HL-60 (cell line): ENCODE data around the gene NR5A2.

ENCODE experiments used
- DNase-seq, 2 experiments: peaks; one replicate each; pipeline ENCODE4 v3.0.0-alpha.2; 2010 to 2020; ENCODE audit warnings: low read depth in 1 of 2, low spot score in 1 of 2
- H3K27ac ChIP-seq: fragments of 250-450 bp; sonication (Bioruptor Pico); replicated peaks from 2 replicates; pipeline ENCODE4 v1.5.1; 2020; ENCODE audit warnings: mild to moderate bottlenecking, moderate library complexity
- H3K27me3 ChIP-seq: fragments of 250-450 bp; sonication (Bioruptor Pico); 2 replicates; pipeline ENCODE4 v1.5.1; 2021; ENCODE audit warnings: mild to moderate bottlenecking, moderate library complexity; ENCODE audit not compliant: insufficient read depth, poor library complexity, severe bottlenecking
- H3K4me3 ChIP-seq: replicated peaks from 2 replicates; pipeline ENCODE4 v1.5.1; 2011; ENCODE audit warnings: mild to moderate bottlenecking, control low read depth, low read length; ENCODE audit not compliant: insufficient read depth
- GABPA ChIP-seq: IDR thresholded peaks from 2 replicates; pipeline ENCODE4 v1.6.1; 2012; ENCODE audit warnings: low read depth
- POLR2AphosphoS5 ChIP-seq: IDR thresholded peaks from 2 replicates; pipeline ENCODE4 v1.6.1; 2012; ENCODE audit warnings: low read depth
- REST ChIP-seq: IDR thresholded peaks from 2 replicates; pipeline ENCODE4 v1.6.1; 2012; ENCODE audit warnings: low read depth; ENCODE audit not compliant: insufficient replicate concordance
- SPI1 ChIP-seq: IDR thresholded peaks from 2 replicates; pipeline ENCODE4 v1.6.1; 2012; ENCODE audit warnings: low read depth, mild to moderate bottlenecking, borderline replicate concordance
- TF ChIP-seq, protein P1 (sequence below): IDR thresholded peaks from one replicate; pipeline ENCODE4 v1.5.1; 2011; ENCODE audit warnings: low read length, control low read depth, inconsistent platforms; ENCODE audit not compliant: insufficient read depth

Gene NR5A2

GRCh38 chr1:200099040-200099439 is 71.5 kb downstream of the NR5A2 start:
- DNase-seq: no peak
- H3K4me3 ChIP-seq: no peak overlapping the region
- no peaks in the 10 kb centered on the region for H3K27me3 ChIP-seq
- H3K27ac ChIP-seq: no peak overlapping the region
- TF ChIP-seq POLR2AphosphoS5: no peak

DNA sequence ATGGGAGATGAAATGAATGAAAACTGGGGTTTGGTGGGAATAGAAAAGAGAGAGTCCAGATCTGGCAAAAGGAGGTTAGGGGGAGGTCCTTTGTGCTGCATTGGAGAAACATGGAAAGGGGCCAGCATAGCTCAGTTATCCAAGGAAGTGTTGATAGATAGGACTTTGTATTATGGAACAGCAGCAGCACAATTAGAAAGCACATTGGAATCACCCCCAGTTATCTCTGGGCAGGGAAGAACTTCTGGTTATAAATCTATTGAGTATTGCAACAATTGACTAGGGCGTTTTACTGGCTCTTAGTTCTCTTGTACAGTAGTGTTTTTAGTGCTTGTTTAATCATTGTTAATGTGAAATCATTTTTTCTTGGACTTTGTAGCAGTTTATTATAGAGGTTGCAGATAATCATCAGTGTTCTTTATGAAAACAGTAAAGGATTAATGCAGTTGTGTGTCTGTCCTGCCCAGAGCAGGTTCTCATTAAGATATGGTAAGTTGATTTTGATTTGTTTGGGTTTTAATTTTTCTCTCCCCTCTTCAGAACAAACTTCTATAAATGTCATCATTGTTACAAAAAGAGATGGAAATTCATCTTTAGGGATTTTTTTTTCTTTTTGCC is 76.6 kb downstream of the NR5A2 start:
- Histone ChIP-seq H3K27ac (no peak overlapping the region), H3K4me3 (no peak overlapping the region), H3K27me3 (peaks cover 2% of the 10 kb centered on the region)
- no peak for TF ChIP-seq POLR2AphosphoS5
- no peak for TF ChIP-seq GABPA
- TF ChIP-seq REST: no peak
- TF ChIP-seq, protein P1, sequence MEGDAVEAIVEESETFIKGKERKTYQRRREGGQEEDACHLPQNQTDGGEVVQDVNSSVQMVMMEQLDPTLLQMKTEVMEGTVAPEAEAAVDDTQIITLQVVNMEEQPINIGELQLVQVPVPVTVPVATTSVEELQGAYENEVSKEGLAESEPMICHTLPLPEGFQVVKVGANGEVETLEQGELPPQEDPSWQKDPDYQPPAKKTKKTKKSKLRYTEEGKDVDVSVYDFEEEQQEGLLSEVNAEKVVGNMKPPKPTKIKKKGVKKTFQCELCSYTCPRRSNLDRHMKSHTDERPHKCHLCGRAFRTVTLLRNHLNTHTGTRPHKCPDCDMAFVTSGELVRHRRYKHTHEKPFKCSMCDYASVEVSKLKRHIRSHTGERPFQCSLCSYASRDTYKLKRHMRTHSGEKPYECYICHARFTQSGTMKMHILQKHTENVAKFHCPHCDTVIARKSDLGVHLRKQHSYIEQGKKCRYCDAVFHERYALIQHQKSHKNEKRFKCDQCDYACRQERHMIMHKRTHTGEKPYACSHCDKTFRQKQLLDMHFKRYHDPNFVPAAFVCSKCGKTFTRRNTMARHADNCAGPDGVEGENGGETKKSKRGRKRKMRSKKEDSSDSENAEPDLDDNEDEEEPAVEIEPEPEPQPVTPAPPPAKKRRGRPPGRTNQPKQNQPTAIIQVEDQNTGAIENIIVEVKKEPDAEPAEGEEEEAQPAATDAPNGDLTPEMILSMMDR: no peak
- TF ChIP-seq SPI1: no peak
- DNase-seq: no peak

DNA sequence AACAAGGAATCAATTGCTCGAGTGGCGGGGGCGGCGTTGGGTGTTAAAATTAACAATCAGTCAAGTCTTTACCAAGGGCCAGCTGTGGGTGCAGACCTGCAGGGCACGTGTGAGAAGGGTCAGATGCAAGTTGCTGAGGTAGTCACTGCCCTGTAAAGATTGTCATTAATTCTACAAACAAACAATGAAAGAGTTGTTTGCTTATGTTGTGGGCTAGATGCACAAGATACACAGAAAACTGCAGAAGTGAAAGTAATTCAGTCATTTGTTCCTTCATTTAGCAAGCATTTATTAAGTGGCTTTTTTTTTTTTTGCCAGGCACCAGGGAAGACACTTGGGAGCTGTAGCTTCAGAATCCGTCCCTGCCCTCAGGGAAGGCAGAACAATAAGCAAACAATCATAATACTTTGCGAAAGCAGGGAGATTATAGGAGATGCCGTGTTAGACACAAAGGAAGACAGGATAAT is 79.5 kb downstream of the NR5A2 start:
- H3K4me3 ChIP-seq: no peak overlapping the region
- H3K27me3 ChIP-seq: peaks cover 8% of the 10 kb centered on the region
- no peak overlapping the region for H3K27ac ChIP-seq
- DNase-seq: no peak
- no peak for TF ChIP-seq GABPA
- TF ChIP-seq, protein P1: no peak
- TF ChIP-seq POLR2AphosphoS5: no peak
- no peak for TF ChIP-seq SPI1

- TF ChIP-seq GABPA (no peak), SPI1 (no peak), REST (no peak), POLR2AphosphoS5 (no peak)
- TF ChIP-seq, protein P1: no peak
- peaks cover 8% of the 10 kb centered on the region for H3K27me3 ChIP-seq
- DNase-seq: no peak
- H3K27ac ChIP-seq: no peak overlapping the region
- H3K4me3 ChIP-seq: no peak overlapping the region
Measured at GRCh38 chr1:200108659-200109058, 81.1 kb downstream of the NR5A2 start.
